ENCODE results near the gene CYP4A11. TPM values are rescaled to one million over a fixed set of nuclear protein-coding genes. Genes with fewer than 3 reads are reported as not detected.
"Not testable (repeated sequence)": the region's sequence is repeated elsewhere in the genome, so short reads cannot be mapped to it uniquely, and the experiment has no call there.

CYP4A11 gene
- not detected for total RNA-seq

GRCh38 chr1:46941135-46941694, at the start of gene CYP4A11:
CYP4A11 (minus strand) TSS chr1:46941476; CDS start chr1:46941433, 43 bp downstream.
- DNase-seq, result no peak

GRCh38 chr1:46990541-46990940, 49.3 kb upstream of the CYP4A11 start:
- not testable (repeated sequence) for DNase-seq

GRCh38 chr1:46983830-46984586, 42.7 kb upstream of the CYP4A11 start:
- no peak for DNase-seq

GRCh38 chr1:46983166-46983829, 42.0 kb upstream of the CYP4A11 start:
- DNase-seq, result no peak

- DNase-seq, result no peak
Measured at GRCh38 chr1:46969014-46969619, 27.8 kb upstream of the CYP4A11 start.

GRCh38 chr1:46962272-46962671, 21.0 kb upstream of the CYP4A11 start:
- not testable (repeated sequence) for DNase-seq

GRCh38 chr1:46961066-46961758, 19.9 kb upstream of the CYP4A11 start:
- DNase-seq, result no peak

- DNase-seq, result no peak
Measured at GRCh38 chr1:46960250-46960649, 19.0 kb upstream of the CYP4A11 start.

- DNase-seq, result not testable (repeated sequence)
Measured at GRCh38 chr1:46955116-46955515, 13.8 kb upstream of the CYP4A11 start.

- DNase-seq, result not testable (repeated sequence)
Measured at GRCh38 chr1:46953847-46954246, 12.6 kb upstream of the CYP4A11 start.

GRCh38 chr1:46949417-46949666, 8.1 kb upstream of the CYP4A11 start:
- DNase-seq, result not testable (repeated sequence)

- no peak for DNase-seq
Measured at GRCh38 chr1:46948629-46949416, 7.5 kb upstream of the CYP4A11 start.

- not testable (repeated sequence) for DNase-seq
Measured at GRCh38 chr1:46947706-46948105, 6.4 kb upstream of the CYP4A11 start.

- DNase-seq, result no peak
Measured at GRCh38 chr1:46942086-46942485, 810 bp upstream of the CYP4A11 start.

GRCh38 chr1:46940307-46940706, 969 bp downstream of the CYP4A11 start:
- DNase-seq, result no peak

GRCh38 chr1:46937270-46937669, 4.0 kb downstream of the CYP4A11 start:
- DNase-seq, result no peak

GRCh38 chr1:46936788-46937187, 4.5 kb downstream of the CYP4A11 start:
- DNase-seq, result no peak

GRCh38 chr1:46934852-46935251, 6.4 kb downstream of the CYP4A11 start:
- DNase-seq, result not testable (repeated sequence)

GRCh38 chr1:46932020-46932419, 9.3 kb downstream of the CYP4A11 start:
- DNase-seq, result not testable (repeated sequence)

- no peak for DNase-seq
Measured at GRCh38 chr1:46931151-46931550, 10.1 kb downstream of the CYP4A11 start.

- DNase-seq, result no peak
Measured at GRCh38 chr1:46927249-46927835, 13.9 kb downstream of the CYP4A11 start.

All from occipital lobe (tissue), 2 donors.